Measurements from ENCODE around the gene SUSD2. TPM values are rescaled to one million over a fixed set of nuclear protein-coding genes. Genes with fewer than 3 reads are reported as not detected.
"Not testable (repeated sequence)": the region's sequence is repeated elsewhere in the genome, so short reads cannot be mapped to it uniquely, and the experiment has no call there.

The SUSD2 gene
- total RNA-seq, 1 experiment from 2014 or later: 0.26 TPM

DNA sequence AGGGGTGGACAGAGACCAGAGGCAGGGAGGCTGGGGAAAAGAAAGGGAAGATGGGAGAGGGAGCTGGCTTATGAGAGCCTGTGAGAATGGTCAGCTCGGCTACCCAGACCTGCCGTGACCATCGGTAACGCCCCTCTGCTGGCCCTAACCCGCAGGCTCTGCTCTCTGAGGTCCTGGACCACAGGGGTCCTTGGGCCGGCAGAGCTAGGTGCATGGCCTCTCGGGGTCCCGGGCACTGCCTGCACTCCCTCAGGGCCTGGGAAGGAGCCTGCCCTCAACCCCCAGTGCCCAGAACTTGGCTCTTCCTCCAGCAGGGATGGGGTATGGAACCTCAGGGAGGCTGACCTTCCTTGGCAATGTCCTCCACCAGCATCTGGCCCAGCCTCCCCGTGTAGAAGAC is 50.4 kb downstream of the SUSD2 start:
- Histone ChIP-seq H3K27me3 (ENCODE audit: low read length) (no peaks in the 10 kb centered on the region), H3K79me2 (ENCODE audit: low read length) (no peaks in the 10 kb centered on the region), H3K4me3 (ENCODE audit: low read length) (no peak overlapping the region), H3K27ac (ENCODE audit: low read length) (no peak overlapping the region), H3K9me2 (replicated peaks; ENCODE audit: insufficient read depth, low read length) (no peaks in the 10 kb centered on the region), H2AFZ (ENCODE audit: low read length) (no peak overlapping the region), H3K36me3 (ENCODE audit: insufficient read depth, low read length) (no peaks in the 10 kb centered on the region), H3K4me1 (ENCODE audit: low read length) (no peaks in the 10 kb centered on the region), H3K9ac (ENCODE audit: low read length) (no peak overlapping the region), H3K4me2 (ENCODE audit: low read depth, low read length, poor library complexity, severe bottlenecking) (no peak overlapping the region), H3K9me3 (ENCODE audit: low read length) (no peaks in the 10 kb centered on the region), H4K20me1 (ENCODE audit: insufficient read depth, low read depth, low read length) (no peaks in the 10 kb centered on the region)
- no peak for DNase-seq

DNA sequence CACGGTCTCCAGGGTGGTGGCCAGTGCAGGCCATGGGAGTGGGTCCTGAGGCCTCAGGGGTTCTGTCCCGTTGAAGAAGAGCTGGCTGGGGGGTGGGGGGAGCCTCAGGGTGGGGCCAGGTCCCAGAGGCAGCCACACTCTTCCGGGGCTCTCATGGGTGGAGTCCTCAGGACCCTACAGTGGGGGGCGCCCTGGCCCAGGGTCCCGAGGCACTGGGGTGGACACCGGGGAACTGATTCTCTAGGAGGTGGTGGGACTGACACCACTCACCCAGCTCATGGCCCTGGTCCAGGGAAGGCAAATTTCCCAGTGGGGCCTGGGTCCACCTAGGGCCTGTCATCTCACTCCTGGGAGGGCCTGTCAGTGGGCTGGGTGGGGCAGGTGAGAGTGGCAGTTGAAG is 50.8 kb downstream of the SUSD2 start:
- H3K79me2 ChIP-seq (ENCODE audit: low read length): no peaks in the 10 kb centered on the region
- H4K20me1 ChIP-seq (ENCODE audit: insufficient read depth, low read depth, low read length): no peaks in the 10 kb centered on the region
- no peak overlapping the region for H3K9ac ChIP-seq (ENCODE audit: low read length)
- DNase-seq: no peak
- no peak overlapping the region for H3K27ac ChIP-seq (ENCODE audit: low read length)
- H3K9me3 ChIP-seq (ENCODE audit: low read length): no peaks in the 10 kb centered on the region
- H3K36me3 ChIP-seq (ENCODE audit: insufficient read depth, low read length): no peaks in the 10 kb centered on the region
- no peaks in the 10 kb centered on the region for H3K4me1 ChIP-seq (ENCODE audit: low read length)
- no peak overlapping the region for H2AFZ ChIP-seq (ENCODE audit: low read length)
- no peaks in the 10 kb centered on the region for H3K9me2 ChIP-seq (replicated peaks; ENCODE audit: insufficient read depth, low read length)
- H3K4me2 ChIP-seq (ENCODE audit: low read depth, low read length, poor library complexity, severe bottlenecking): no peak overlapping the region
- no peak overlapping the region for H3K4me3 ChIP-seq (ENCODE audit: low read length)
- H3K27me3 ChIP-seq (ENCODE audit: low read length): no peaks in the 10 kb centered on the region

DNA sequence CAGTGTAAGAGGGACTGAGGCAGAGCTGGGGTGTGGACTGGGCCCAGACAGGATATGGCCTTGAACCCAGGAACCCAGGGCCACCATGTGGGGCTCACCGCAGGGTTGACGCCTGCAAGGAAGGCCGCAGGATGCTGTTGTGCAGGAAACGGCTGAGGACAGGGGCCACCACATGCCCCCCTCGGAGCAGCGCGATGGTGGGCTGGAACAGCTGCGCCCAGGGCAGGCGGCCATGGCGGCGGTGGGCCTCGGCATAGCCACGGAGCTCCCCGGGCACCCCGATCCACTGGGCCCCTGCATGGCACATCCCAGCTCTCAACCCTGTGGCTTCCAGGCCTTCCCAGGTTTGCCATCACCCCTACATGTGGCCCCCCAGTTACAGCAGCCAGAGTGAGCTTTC is 51.4 kb downstream of the SUSD2 start:
- Histone ChIP-seq H4K20me1 (ENCODE audit: insufficient read depth, low read depth, low read length) (no peaks in the 10 kb centered on the region), H3K4me3 (ENCODE audit: low read length) (no peak overlapping the region), H3K4me2 (ENCODE audit: low read depth, low read length, poor library complexity, severe bottlenecking) (no peak overlapping the region)

DNA sequence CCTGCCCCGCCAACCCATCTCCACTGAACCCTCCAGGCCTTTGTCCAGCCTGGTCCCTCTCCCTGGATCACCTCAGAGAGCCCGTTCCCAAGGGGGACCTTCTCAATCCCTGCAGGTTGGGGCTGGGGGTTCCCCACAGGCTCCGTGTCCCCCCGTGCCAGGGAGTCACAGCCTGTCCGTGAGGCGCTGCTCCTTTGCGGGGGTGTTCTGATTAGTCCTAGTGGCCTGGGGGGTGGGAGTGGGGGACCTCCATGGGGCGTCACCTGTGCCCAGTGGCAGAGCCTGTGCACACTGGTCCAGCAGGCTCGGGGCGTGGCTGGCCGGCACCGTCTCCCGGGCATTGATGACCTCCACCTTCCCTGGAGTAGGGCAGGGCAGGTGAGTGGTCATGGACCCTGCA is 51.9 kb downstream of the SUSD2 start:
- Histone ChIP-seq H3K4me2 (ENCODE audit: low read depth, low read length, poor library complexity, severe bottlenecking) (no peak overlapping the region), H3K9me2 (replicated peaks; ENCODE audit: insufficient read depth, low read length) (no peaks in the 10 kb centered on the region), H2AFZ (ENCODE audit: low read length) (no peak overlapping the region), H3K27me3 (ENCODE audit: low read length) (no peaks in the 10 kb centered on the region), H3K27ac (ENCODE audit: low read length) (no peak overlapping the region), H3K9ac (ENCODE audit: low read length) (no peak overlapping the region), H3K9me3 (ENCODE audit: low read length) (no peaks in the 10 kb centered on the region), H3K79me2 (ENCODE audit: low read length) (no peaks in the 10 kb centered on the region), H3K4me1 (ENCODE audit: low read length) (no peaks in the 10 kb centered on the region), H4K20me1 (ENCODE audit: insufficient read depth, low read depth, low read length) (no peaks in the 10 kb centered on the region), H3K4me3 (ENCODE audit: low read length) (no peak overlapping the region), H3K36me3 (ENCODE audit: insufficient read depth, low read length) (no peaks in the 10 kb centered on the region)
- DNase-seq: no peak

More for the DNA sequence above, 51.4 kb downstream of the SUSD2 start:
- H2AFZ ChIP-seq (ENCODE audit: low read length): no peak overlapping the region
- no peaks in the 10 kb centered on the region for H3K36me3 ChIP-seq (ENCODE audit: insufficient read depth, low read length)
- no peaks in the 10 kb centered on the region for H3K9me2 ChIP-seq (replicated peaks; ENCODE audit: insufficient read depth, low read length)
- no peaks in the 10 kb centered on the region for H3K4me1 ChIP-seq (ENCODE audit: low read length)
- no peaks in the 10 kb centered on the region for H3K79me2 ChIP-seq (ENCODE audit: low read length)
- H3K27ac ChIP-seq (ENCODE audit: low read length): no peak overlapping the region
- H3K27me3 ChIP-seq (ENCODE audit: low read length): no peaks in the 10 kb centered on the region
- no peak overlapping the region for H3K9ac ChIP-seq (ENCODE audit: low read length)
- DNase-seq: no peak
- H3K9me3 ChIP-seq (ENCODE audit: low read length): no peaks in the 10 kb centered on the region

DNA sequence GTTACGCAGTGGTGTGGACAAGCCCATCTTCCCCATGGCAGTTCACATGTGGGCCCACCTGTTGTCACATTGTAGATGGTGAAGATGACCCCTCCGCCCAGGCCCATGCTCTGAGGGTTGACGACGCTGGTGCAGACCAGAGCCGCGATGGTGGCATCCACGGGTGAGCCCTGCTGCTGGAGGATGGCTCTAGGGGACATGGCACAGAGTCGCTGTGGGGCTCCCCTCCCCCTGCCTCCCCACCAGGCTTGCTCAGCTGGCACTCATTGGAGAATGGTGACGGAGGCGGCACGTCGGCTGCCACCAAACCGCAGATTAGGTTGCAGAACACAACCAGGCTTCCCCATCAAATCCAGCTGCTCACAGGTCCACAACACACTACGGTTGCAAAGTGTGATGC is 52.5 kb downstream of the SUSD2 start:
- no peaks in the 10 kb centered on the region for H3K9me3 ChIP-seq (ENCODE audit: low read length)
- no peaks in the 10 kb centered on the region for H3K4me1 ChIP-seq (ENCODE audit: low read length)
- DNase-seq: no peak
- H3K27me3 ChIP-seq (ENCODE audit: low read length): no peaks in the 10 kb centered on the region
- no peaks in the 10 kb centered on the region for H3K79me2 ChIP-seq (ENCODE audit: low read length)
- H3K9ac ChIP-seq (ENCODE audit: low read length): no peak overlapping the region
- H4K20me1 ChIP-seq (ENCODE audit: insufficient read depth, low read depth, low read length): no peaks in the 10 kb centered on the region
- H3K4me3 ChIP-seq (ENCODE audit: low read length): no peak overlapping the region
- H3K9me2 ChIP-seq (replicated peaks; ENCODE audit: insufficient read depth, low read length): no peaks in the 10 kb centered on the region
- H2AFZ ChIP-seq (ENCODE audit: low read length): no peak overlapping the region
- no peak overlapping the region for H3K4me2 ChIP-seq (ENCODE audit: low read depth, low read length, poor library complexity, severe bottlenecking)
- no peaks in the 10 kb centered on the region for H3K36me3 ChIP-seq (ENCODE audit: insufficient read depth, low read length)
- H3K27ac ChIP-seq (ENCODE audit: low read length): no peak overlapping the region

GRCh38 chr22:24235315-24235714 is 54.0 kb downstream of the SUSD2 start:
- no peaks in the 10 kb centered on the region for H4K20me1 ChIP-seq (ENCODE audit: insufficient read depth, low read depth, low read length)
- no peaks in the 10 kb centered on the region for H3K4me1 ChIP-seq (ENCODE audit: low read length)
- no peaks in the 10 kb centered on the region for H3K36me3 ChIP-seq (ENCODE audit: insufficient read depth, low read length)
- no peak overlapping the region for H3K9ac ChIP-seq (ENCODE audit: low read length)
- H3K4me3 ChIP-seq (ENCODE audit: low read length): no peak overlapping the region
- DNase-seq: no peak
- no peaks in the 10 kb centered on the region for H3K9me3 ChIP-seq (ENCODE audit: low read length)
- no peak overlapping the region for H3K4me2 ChIP-seq (ENCODE audit: low read depth, low read length, poor library complexity, severe bottlenecking)
- no peaks in the 10 kb centered on the region for H3K27me3 ChIP-seq (ENCODE audit: low read length)
- no peaks in the 10 kb centered on the region for H3K9me2 ChIP-seq (replicated peaks; ENCODE audit: insufficient read depth, low read length)
- no peaks in the 10 kb centered on the region for H3K79me2 ChIP-seq (ENCODE audit: low read length)
- no peak overlapping the region for H3K27ac ChIP-seq (ENCODE audit: low read length)
- no peak overlapping the region for H2AFZ ChIP-seq (ENCODE audit: low read length)

GRCh38 chr22:24236656-24237055 is 55.4 kb downstream of the SUSD2 start:
- no peaks in the 10 kb centered on the region for H3K27me3 ChIP-seq (ENCODE audit: low read length)
- no peak overlapping the region for H3K4me3 ChIP-seq (ENCODE audit: low read length)
- H3K4me2 ChIP-seq (ENCODE audit: low read depth, low read length, poor library complexity, severe bottlenecking): no peak overlapping the region
- no peaks in the 10 kb centered on the region for H3K9me2 ChIP-seq (replicated peaks; ENCODE audit: insufficient read depth, low read length)
- H3K4me1 ChIP-seq (ENCODE audit: low read length): no peaks in the 10 kb centered on the region
- H3K79me2 ChIP-seq (ENCODE audit: low read length): no peaks in the 10 kb centered on the region
- no peak overlapping the region for H2AFZ ChIP-seq (ENCODE audit: low read length)
- H3K9ac ChIP-seq (ENCODE audit: low read length): no peak overlapping the region
- DNase-seq: no peak
- no peaks in the 10 kb centered on the region for H4K20me1 ChIP-seq (ENCODE audit: insufficient read depth, low read depth, low read length)
- H3K27ac ChIP-seq (ENCODE audit: low read length): no peak overlapping the region
- no peaks in the 10 kb centered on the region for H3K36me3 ChIP-seq (ENCODE audit: insufficient read depth, low read length)
- no peaks in the 10 kb centered on the region for H3K9me3 ChIP-seq (ENCODE audit: low read length)

GRCh38 chr22:24238101-24238694 is 56.9 kb downstream of the SUSD2 start:
- not testable (repeated sequence) for H3K79me2 ChIP-seq (ENCODE audit: low read length); H3K9me3 ChIP-seq (ENCODE audit: low read length); H3K4me3 ChIP-seq (ENCODE audit: low read length); H3K9ac ChIP-seq (ENCODE audit: low read length); H2AFZ ChIP-seq (ENCODE audit: low read length); H3K27me3 ChIP-seq (ENCODE audit: low read length); H3K36me3 ChIP-seq (ENCODE audit: insufficient read depth, low read length); H3K4me1 ChIP-seq (ENCODE audit: low read length); H3K9me2 ChIP-seq (replicated peaks; ENCODE audit: insufficient read depth, low read length); H3K4me2 ChIP-seq (ENCODE audit: low read depth, low read length, poor library complexity, severe bottlenecking); H3K27ac ChIP-seq (ENCODE audit: low read length); DNase-seq; H4K20me1 ChIP-seq (ENCODE audit: insufficient read depth, low read depth, low read length)

Data from Karpas-422 (cell line).